Lung microvascular endothelial cell (primary cell): ENCODE results near the gene EYS. TPM values are rescaled to one million over a fixed set of nuclear protein-coding genes. Genes with fewer than 3 reads are reported as not detected.

ENCODE experiments used
- DNase-seq, 2 donors: peaks; one replicate each; pipeline versions ENCODE4 v3.0.0 to v3.0.0-alpha.2; 2010; ENCODE audit warnings: low read depth in 2 of 2
- total RNA-seq: library from RNA; depleted of rRNA; stranded (reverse); fragments of >200 nt; gene quantifications from 2 replicates; pipeline ENCODE4 v1.2.1, GENCODE V29; 2014

EYS gene
- total RNA-seq, 1 donor from 2014 or later = not detected

DNA sequence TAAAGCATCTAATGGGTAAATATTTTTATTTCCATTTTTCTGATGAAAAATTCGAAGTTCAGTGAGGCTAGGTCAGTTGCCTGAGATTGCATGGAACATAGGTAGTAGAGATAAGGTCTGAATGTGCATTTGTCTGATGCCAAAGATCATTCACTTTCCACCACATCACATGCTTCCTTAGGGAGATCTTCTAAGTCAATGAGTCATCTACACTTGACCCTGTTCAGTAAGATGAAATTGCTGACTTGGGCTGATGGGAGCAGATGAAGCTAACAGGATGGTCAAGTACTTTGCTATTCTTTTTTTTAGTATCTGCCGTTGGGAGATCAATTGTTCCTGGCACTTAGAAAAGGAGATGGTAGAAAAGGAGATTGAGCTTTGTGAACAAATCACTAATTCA lies 1560.2 kb downstream of the EYS start:
- DNase-seq = no peak

GRCh38 chr6:64146094-64146493 lies 1560.9 kb downstream of the EYS start:
- no peak for DNase-seq

DNA sequence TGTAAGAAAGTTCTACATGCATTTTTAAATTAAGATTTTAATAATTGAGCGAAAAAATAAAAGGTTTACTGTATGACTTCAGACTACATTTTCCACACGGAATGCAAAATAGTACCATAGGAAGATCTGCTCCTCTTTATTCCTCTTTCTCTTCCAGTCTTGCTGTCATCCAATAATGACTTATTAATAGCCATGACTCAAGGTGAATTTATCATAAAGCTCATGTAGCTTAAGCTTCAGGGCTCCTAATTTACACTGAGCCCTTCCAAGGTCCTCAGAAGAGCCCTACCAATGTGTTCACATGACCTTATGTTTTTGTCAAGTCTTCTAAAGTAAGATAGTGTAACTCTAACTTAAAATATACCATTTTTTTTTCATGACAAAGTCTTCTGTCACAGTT lies 1561.4 kb downstream of the EYS start:
- DNase-seq = no peak

- no peak for DNase-seq
Observed at GRCh38 chr6:64143101-64143500, 1563.9 kb downstream of the EYS start.

GRCh38 chr6:64141680-64142079 lies 1565.3 kb downstream of the EYS start:
- DNase-seq = no peak

DNA sequence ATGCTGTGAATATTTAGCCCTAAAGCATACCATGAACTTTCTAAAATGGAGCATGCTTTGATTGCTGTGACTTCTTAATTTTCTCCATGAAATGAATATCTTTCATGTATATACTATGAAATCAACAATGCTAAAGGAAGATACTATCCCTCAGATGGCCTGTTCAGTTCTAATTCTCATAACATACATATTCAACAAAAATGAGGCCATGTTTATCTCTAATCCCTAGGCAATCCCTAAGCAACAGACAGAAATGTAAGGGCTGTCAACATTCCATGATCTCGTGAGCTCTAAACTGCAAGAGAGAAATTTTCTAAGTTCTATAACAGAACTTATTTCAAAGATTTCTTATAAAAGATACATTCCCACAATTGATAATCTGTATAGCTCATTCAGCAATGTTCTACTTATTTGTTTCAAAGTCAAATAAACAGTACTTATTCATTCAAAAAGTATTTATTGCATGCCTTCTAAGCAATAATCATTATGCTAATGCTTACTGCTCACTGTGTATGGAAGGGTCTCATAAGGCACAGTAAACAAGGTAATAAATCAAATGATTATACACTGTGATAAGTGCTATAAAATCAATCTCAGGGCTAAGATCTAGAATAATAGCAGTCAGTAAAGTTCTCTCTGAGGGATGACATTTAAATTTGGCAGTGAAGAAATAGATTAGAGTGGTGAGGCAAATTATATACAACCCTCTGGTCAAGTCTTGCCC lies 1578.6 kb downstream of the EYS start:
- no peak for DNase-seq

DNA sequence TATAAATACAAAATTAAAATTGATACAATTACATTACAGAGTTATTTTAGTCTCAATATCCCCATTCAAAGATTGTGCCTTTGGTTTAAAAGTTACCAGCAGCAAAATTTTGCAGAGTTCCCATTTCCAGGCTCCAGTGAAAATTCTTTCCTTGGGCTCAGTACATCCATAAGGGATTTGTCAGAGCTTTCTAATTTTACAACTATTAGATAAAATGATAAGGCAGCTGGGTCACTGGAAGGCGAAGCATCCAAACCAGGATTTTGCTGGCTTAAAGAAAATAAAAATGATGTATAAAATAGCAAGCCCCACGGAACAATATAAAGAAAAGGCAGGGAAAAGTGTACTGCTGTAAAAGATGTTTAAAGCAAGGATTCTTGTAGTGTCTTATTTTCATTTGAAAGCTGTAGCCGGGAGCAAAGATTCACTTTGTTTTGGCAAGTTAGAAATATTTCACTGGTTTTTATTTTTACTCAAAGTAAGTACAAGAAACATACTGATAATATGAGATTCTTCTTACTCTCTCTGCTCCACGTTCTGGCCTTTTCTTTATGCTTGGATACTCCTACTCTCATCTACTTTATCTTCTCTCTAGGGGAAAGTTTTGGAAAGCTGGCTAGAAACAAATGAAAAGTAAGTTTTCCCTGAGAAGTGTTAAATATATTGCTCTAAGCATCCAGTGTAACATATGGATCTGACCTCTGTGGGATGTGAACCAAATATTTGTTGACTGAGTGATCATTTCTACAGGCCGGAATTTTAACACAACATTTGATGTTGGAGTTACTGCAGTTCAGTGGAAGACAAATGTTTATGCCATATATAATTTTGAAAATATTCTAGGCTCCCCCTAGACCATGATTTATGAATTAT lies 1583.0 kb downstream of the EYS start:
- DNase-seq = no peak

GRCh38 chr6:64122712-64123375 lies 1584.2 kb downstream of the EYS start:
- no peak for DNase-seq

DNA sequence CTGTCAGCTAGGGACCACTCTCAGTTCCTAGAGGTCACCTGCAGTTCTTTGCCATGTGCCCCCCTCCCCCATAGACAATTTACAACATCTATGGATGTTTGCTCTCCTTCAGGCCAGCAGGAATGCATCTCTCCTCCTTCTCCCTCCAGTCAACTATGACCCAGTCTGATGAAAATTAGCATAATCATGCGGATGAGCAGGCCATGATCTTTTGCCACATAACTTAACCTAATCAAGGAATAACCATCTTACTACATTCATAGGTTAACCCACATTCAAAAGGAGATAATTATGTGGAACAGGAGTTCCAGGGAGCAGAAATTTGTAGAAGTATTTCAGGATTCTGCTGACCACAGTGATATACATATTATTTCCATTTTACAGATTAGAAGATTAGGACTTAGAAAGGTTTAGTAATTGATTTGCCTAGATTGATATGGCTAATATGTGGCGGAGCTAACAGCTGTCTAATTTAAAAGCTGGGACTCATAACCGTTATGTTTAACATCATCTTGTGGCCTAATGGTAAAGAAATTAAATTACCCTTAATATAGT lies 1585.9 kb downstream of the EYS start:
- no peak for DNase-seq

DNA sequence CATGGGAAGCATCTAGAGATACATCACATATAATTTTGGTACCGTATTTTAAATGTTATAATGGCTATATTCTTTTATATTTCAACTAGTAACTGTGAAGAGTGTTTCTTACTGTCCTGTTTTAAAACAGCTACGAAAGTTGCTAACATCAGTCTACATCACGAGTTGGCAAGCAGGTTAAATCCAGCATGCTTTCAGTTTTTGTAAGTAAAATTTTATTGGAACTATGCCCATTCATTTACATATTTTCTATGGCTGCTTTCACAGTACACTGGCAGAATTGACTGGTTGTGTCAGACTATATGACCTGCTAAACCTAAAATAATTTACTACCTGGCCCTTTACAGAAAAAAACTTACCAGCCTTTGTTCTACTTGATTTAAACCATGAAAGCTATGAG lies 1593.3 kb downstream of the EYS start:
- no peak for DNase-seq

DNA sequence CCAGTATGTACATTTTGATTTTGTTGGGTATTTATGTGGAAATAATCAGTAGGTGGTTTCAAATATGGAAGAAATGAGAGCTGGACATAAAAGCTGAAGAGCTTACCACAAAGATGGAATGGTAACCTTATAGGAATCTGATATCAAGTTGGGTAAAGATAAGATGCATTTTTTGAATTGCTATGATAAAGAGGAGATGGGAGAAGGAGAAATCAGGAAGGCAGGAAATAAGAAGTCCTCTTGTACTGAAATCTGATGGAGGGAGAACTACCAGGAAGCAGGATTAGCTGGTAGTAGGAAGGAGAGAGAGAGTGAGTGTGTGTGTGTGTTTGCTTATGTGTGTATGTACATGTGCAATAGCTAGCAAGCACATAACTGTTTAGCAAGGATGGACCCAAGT lies 1603.0 kb downstream of the EYS start:
- DNase-seq = no peak

DNA sequence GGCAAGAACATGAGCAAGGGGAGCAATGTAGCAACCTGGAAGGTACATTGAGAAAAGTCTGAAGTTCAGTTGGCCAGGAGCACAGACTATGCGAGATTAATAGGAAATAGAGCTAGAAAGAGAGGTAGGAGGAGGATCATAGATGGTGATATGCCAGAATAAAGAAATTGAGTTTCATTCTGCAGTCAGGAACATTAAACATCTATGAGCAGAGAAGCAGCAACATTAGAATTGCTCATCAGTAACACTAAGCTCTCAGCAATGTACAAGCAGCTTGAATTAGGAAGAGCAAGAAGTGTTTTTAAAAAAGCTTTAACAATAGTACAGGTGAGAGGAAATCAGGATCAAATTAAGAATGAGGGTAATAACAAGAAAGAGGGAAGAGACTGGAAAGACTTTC lies 1603.5 kb downstream of the EYS start:
- DNase-seq = no peak

- no peak for DNase-seq
Observed at GRCh38 chr6:64100702-64101303, 1606.2 kb downstream of the EYS start.

DNA sequence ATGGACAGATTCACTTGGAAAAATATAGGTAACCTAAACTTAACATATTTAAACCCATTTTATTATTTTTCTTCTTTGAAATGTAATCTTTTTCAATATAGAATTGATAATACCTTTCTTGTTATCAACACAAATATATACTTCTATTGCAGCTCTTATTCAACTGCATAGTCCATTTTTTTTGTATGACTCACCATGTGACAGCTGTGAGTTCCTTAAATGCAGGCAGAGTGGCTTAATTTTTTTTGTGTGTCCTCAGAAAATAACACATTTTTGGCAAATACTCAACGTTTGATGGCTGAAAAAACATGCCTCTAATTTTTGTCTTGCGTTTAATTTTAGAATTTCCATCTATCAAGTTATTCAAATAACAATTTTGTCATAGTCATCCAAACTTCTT lies 1616.7 kb downstream of the EYS start:
- no peak for DNase-seq

- no peak for DNase-seq
Observed at GRCh38 chr6:64085126-64085525, 1621.9 kb downstream of the EYS start.

GRCh38 chr6:64084185-64084663 lies 1622.8 kb downstream of the EYS start:
- DNase-seq = no peak

DNA sequence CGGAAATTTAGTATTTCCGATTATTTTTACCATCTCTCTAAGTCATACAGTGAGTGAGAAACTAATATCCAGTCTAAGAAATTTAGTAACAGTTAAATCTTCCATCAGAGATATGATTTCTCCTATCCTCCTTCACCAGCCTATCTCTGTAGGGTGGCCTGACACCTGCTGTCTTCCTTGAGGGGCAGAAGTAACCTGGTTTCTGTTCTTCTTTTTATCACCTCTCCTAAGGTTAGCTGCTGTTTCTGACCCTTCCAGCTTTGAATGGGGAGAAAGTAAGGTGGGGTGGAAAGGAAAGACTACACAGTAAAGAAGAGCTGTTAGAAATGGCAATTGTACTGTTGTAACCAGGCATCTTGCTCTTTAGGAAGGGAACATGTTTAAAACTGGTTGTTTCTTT lies 1623.8 kb downstream of the EYS start:
- DNase-seq = no peak

GRCh38 chr6:64081453-64081852 lies 1625.6 kb downstream of the EYS start:
- DNase-seq = no peak

DNA sequence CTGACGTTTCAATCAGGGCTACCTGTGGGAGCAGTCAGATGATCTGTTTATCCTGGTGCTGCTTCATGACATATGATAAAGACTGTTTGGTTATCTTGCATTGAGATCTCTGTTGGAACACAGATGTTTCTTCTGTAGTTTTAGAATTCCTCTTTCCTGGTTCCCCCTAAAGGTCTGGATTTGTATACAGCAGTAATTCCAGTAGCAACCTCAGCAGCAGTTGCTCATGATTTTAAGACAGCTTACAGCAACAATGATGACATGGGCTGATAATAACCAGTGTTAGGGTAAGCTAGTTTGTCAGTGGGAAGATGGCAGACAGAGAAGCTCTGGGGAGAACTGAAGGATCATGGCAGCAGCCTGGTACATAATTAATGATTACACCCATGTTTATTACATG lies 1632.0 kb downstream of the EYS start:
- no peak for DNase-seq

DNA sequence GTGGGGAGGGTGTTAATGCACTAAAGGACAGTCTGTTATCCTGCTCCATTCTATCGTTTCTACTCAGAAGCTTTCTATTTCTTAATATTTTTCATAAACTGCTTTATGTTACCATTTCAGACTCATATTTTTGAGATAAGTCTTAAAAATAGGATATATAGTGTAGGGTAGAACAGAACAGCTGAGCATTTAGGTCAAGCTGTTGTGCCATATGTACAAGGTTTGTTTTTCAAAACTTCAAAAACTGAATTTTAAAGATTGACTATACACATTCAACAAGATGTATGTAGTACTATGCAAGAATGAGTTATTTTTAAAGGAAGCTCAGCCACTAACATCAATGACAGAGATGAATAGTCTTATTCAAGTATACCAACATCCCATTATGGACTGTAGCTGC lies 1634.3 kb downstream of the EYS start:
- DNase-seq = no peak

GRCh38 chr6:64064919-64065318 lies 1642.1 kb downstream of the EYS start:
- DNase-seq = no peak
